ENCODE results near the gene SLC10A3. TPM values are rescaled to one million over a fixed set of nuclear protein-coding genes. Genes with fewer than 3 reads are reported as not detected.

Gene SLC10A3
- total and polyA plus RNA-seq, 7 experiments from 2014 or later, result 11.7 to 58.7 (median 20.1) TPM

GRCh38 chrX:154459832-154460231 lies 30.6 kb downstream of the SLC10A3 start:
- Histone ChIP-seq H3K4me3 (ENCODE audit: low read length) (no peak overlapping the region), H3K27me3 (ENCODE audit: control insufficient read depth in 2 of 2, insufficient read depth in 2 of 2, low read length in 2 of 2) (no peaks in the 10 kb centered on the region), H3K36me3 (ENCODE audit: control insufficient read depth in 2 of 3, insufficient read depth in 3 of 3, low read length in 3 of 3) (peaks cover 0 to 23% (median 0%) of the 10 kb centered on the region in 3 experiments), H3K9me3 (ENCODE audit: control insufficient read depth in 2 of 3, low read length in 3 of 3) (no peaks in the 10 kb centered on the region), H3K27ac (ENCODE audit: low read depth, low read length) (no peak overlapping the region), H3K4me1 (ENCODE audit: control insufficient read depth in 2 of 2, insufficient read depth in 2 of 2, low read length in 2 of 2) (peaks cover 0 to 3% of the 10 kb centered on the region in 2 donors)
- Mint-ChIP-seq H3K27me3 (no peaks in the 10 kb centered on the region), H3K4me1 (peaks cover 4 to 16% (median 9%) of the 10 kb centered on the region in 7 donors), H3K27ac (peak overlapping the region in 2 of 9 donors; percentile 38 to 63), H3K4me3 (peak overlapping the region in 8 of 10 donors; percentile 14 to 88 (median 28)), H3K9me3 (peaks cover 0 to 4% (median 0%) of the 10 kb centered on the region in 11 donors), H3K36me3 (peaks cover 0 to 2% (median 0%) of the 10 kb centered on the region in 5 donors)
- ATAC-seq (no peak), DNase-seq (no peak)
- ChIA-PET POLR2A (interaction anchor here (1.3 to 6.2 kb wide), 8 partner anchors 17 to 88 kb away, joined by 3 to 31 read pairs (median 5); partner anchors contain the start of genes ATP6AP1, IKBKG, LAGE3 and RPL10), CTCF (no interaction called here)
- intact Hi-C loops (cut with micrococcal nuclease), result loop anchor here in 1 of 2 donors (2.0 kb wide), 2 partner anchors 23 to 47 kb away; partner anchors contain the start of gene GDI1

DNA sequence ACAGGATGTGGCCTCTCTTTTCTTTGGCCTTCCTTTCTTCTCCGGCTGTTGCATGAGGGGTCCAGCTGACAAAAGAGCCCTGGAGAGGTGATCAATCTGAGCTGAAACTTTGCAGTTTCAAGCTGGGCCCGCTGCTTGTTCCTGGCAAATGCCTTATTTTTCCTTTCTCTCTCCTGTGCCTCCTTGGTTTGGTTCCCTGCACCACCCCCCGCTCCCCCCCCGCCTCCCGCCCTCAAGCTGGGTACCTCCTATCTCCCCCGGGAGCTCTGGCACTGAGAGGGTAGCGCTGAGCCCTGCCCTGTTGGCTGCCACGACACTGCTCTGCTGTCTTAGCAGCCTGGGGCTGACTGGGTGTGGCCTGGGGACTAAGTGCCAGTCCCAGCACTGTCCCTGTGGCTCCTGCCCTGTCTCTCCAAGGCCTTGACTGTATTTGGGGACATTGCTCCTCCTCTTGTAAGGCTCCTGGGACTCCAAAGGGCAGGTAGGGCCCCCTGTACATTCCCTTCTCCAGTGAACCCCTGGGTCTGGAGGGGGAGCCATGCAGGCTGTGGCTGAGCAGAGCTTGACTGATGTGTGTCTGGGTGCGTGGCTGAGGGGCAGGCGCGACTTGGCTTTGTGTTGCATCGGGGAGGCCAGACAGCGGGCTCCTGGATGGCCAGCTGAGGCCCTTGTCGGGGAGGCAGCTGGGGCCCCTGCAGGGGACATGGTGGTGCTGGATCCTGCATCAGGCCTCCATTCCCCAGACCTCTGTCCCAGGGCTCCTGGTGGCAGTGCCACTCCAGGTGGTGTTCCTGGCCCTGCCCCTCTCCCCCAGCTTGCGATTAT lies 31.3 kb downstream of the SLC10A3 start:
- peaks cover 4 to 16% (median 9%) of the 10 kb centered on the region in 7 donors for H3K4me1 Mint-ChIP-seq
- ChIA-PET CTCF (no interaction called here), POLR2A (interaction anchor here (0.7 to 6.2 kb wide), 11 partner anchors 18 to 89 kb away, joined by 3 to 31 read pairs (median 4); partner anchors contain the start of genes ATP6AP1, FAM3A, IKBKG and LAGE3)
- DNase-seq (no peak), ATAC-seq (no peak)
- H3K27ac Mint-ChIP-seq, result peak overlapping the region in 7 of 9 donors; percentile 36 to 71 (median 56)
- peaks cover 0 to 17% (median 0%) of the 10 kb centered on the region in 3 experiments for H3K36me3 ChIP-seq (ENCODE audit: control insufficient read depth in 2 of 3, insufficient read depth in 3 of 3, low read length in 3 of 3)
- peak overlapping the region; percentile 71 to 88 (median 80) for H3K4me3 Mint-ChIP-seq
- H3K36me3 Mint-ChIP-seq, result peaks cover 0 to 7% (median 0%) of the 10 kb centered on the region in 5 donors
- peaks cover 0 to 3% of the 10 kb centered on the region in 2 donors for H3K4me1 ChIP-seq (ENCODE audit: control insufficient read depth in 2 of 2, insufficient read depth in 2 of 2, low read length in 2 of 2)
- H3K9me3 ChIP-seq (ENCODE audit: control insufficient read depth in 2 of 3, low read length in 3 of 3), result no peaks in the 10 kb centered on the region
- intact Hi-C loops (cut with micrococcal nuclease), result loop anchor here in 1 of 2 donors (1.0 to 2.0 kb wide), 3 partner anchors 20 to 46 kb away; partner anchors contain the start of genes GDI1 and LAGE3
- H3K4me3 ChIP-seq (ENCODE audit: low read length), result peak overlapping the region; percentile 44
- peak overlapping the region; percentile 70 for H3K27ac ChIP-seq (ENCODE audit: low read depth, low read length)
- H3K27me3 ChIP-seq (ENCODE audit: control insufficient read depth in 2 of 2, insufficient read depth in 2 of 2, low read length in 2 of 2), result no peaks in the 10 kb centered on the region
- H3K9me3 Mint-ChIP-seq, result peaks cover 0 to 4% (median 0%) of the 10 kb centered on the region in 11 donors
- no peaks in the 10 kb centered on the region for H3K27me3 Mint-ChIP-seq

GRCh38 chrX:154458116-154458953 lies 32.1 kb downstream of the SLC10A3 start, which contains the start of gene PLXNA3:
Gene PLXNA3, plus strand, starts transcription at chrX:154458281. Its CDS starts 1,903 bp downstream, at chrX:154460184.
- peaks cover 4 to 16% (median 9%) of the 10 kb centered on the region in 7 donors for H3K4me1 Mint-ChIP-seq
- ATAC-seq (peak; percentile 90), DNase-seq (peak; percentile 40 to 74 (median 68))
- H3K4me3 ChIP-seq (ENCODE audit: low read length), result peak within 1 kb of the TSS; percentile 45
- CTCF ChIA-PET, result no interaction called here
- peaks cover 0 to 3% of the 10 kb centered on the region in 2 donors for H3K4me1 ChIP-seq (ENCODE audit: control insufficient read depth in 2 of 2, insufficient read depth in 2 of 2, low read length in 2 of 2)
- peaks cover 0 to 4% (median 0%) of the 10 kb centered on the region in 11 donors for H3K9me3 Mint-ChIP-seq
- H3K27ac ChIP-seq (ENCODE audit: low read depth, low read length), result peak within 1 kb of the TSS; percentile 70
- no peaks in the 10 kb centered on the region for H3K27me3 Mint-ChIP-seq
- POLR2A ChIA-PET, result interaction anchor here (0.7 to 6.2 kb wide), 11 partner anchors 19 to 69 kb away, joined by 3 to 31 read pairs (median 4); partner anchors contain the start of genes ATP6AP1, FAM3A, LAGE3 and RPL10
- H3K36me3 Mint-ChIP-seq, result peaks cover 0 to 7% (median 0%) of the 10 kb centered on the region in 5 donors
- peaks cover 0 to 11% (median 0%) of the 10 kb centered on the region in 3 experiments for H3K36me3 ChIP-seq (ENCODE audit: control insufficient read depth in 2 of 3, insufficient read depth in 3 of 3, low read length in 3 of 3)
- intact Hi-C loops (cut with micrococcal nuclease), result loop anchor here in 1 of 2 donors (1.0 to 2.0 kb wide), 3 partner anchors 21 to 46 kb away; partner anchors contain the start of genes GDI1 and LAGE3
- H3K27me3 ChIP-seq (ENCODE audit: control insufficient read depth in 2 of 2, insufficient read depth in 2 of 2, low read length in 2 of 2), result no peaks in the 10 kb centered on the region
- peak within 1 kb of the TSS; percentile 79 to 97 (median 94) for H3K4me3 Mint-ChIP-seq
- peak within 1 kb of the TSS; percentile 86 to 98 (median 94) for H3K27ac Mint-ChIP-seq
- H3K9me3 ChIP-seq (ENCODE audit: control insufficient read depth in 2 of 3, low read length in 3 of 3), result no peaks in the 10 kb centered on the region

- POLR2A ChIA-PET, result interaction anchor here (0.7 to 6.2 kb wide), 9 partner anchors 15 to 69 kb away, joined by 3 to 31 read pairs (median 5); partner anchors contain the start of genes FAM3A, LAGE3, SLC10A3 and TAFAZZIN
- Histone ChIP-seq H3K4me3 (ENCODE audit: low read length) (peak overlapping the region; percentile 45), H3K36me3 (ENCODE audit: control insufficient read depth in 2 of 3, insufficient read depth in 3 of 3, low read length in 3 of 3) (peaks cover 0 to 7% (median 0%) of the 10 kb centered on the region in 3 experiments), H3K27me3 (ENCODE audit: control insufficient read depth in 2 of 2, insufficient read depth in 2 of 2, low read length in 2 of 2) (no peaks in the 10 kb centered on the region), H3K27ac (ENCODE audit: low read depth, low read length) (peak overlapping the region; percentile 70), H3K4me1 (ENCODE audit: control insufficient read depth in 2 of 2, insufficient read depth in 2 of 2, low read length in 2 of 2) (peaks cover 0 to 3% of the 10 kb centered on the region in 2 donors), H3K9me3 (ENCODE audit: control insufficient read depth in 2 of 3, low read length in 3 of 3) (no peaks in the 10 kb centered on the region)
- Mint-ChIP-seq H3K4me3 (peak overlapping the region; percentile 79 to 97 (median 94)), H3K27me3 (no peaks in the 10 kb centered on the region), H3K9me3 (peaks cover 0 to 4% (median 0%) of the 10 kb centered on the region in 11 donors), H3K27ac (peak overlapping the region; percentile 86 to 98 (median 94)), H3K36me3 (peaks cover 0 to 8% (median 0%) of the 10 kb centered on the region in 5 donors), H3K4me1 (peaks cover 4 to 16% (median 9%) of the 10 kb centered on the region in 7 donors)
- intact Hi-C loops (cut with micrococcal nuclease), result loop anchor here (1.0 to 2.0 kb wide), 7 partner anchors 13 to 45 kb away; partner anchors contain the start of genes LAGE3 (in 2 of the 2), FAM50A (in 1 of the 2), GDI1 (in 1 of the 2) and SLC10A3 (in 1 of the 2)
- ATAC-seq, result peak; percentile 83
- CTCF ChIA-PET, result no interaction called here
- DNase-seq, result peak in 7 of 9 donors; percentile 46 to 71 (median 65)
Observed at GRCh38 chrX:154457491-154458115, 32.8 kb downstream of the SLC10A3 start.

- no peak for ATAC-seq
- Histone ChIP-seq H3K27me3 (ENCODE audit: control insufficient read depth in 2 of 2, insufficient read depth in 2 of 2, low read length in 2 of 2) (no peaks in the 10 kb centered on the region), H3K9me3 (ENCODE audit: control insufficient read depth in 2 of 3, low read length in 3 of 3) (no peaks in the 10 kb centered on the region), H3K4me3 (ENCODE audit: low read length) (no peak overlapping the region), H3K36me3 (ENCODE audit: control insufficient read depth in 2 of 3, insufficient read depth in 3 of 3, low read length in 3 of 3) (peaks cover 0 to 33% (median 0%) of the 10 kb centered on the region in 3 experiments), H3K27ac (ENCODE audit: low read depth, low read length) (no peak overlapping the region), H3K4me1 (ENCODE audit: control insufficient read depth in 2 of 2, insufficient read depth in 2 of 2, low read length in 2 of 2) (no peaks in the 10 kb centered on the region)
- H3K4me3 Mint-ChIP-seq, result peak overlapping the region in 1 of 10 donors; percentile 12
- intact Hi-C loops (cut with micrococcal nuclease), result no loop called here
- DNase-seq, result no peak
- CTCF ChIA-PET, result no interaction called here
- peaks cover 0 to 6% (median 0%) of the 10 kb centered on the region in 5 donors for H3K36me3 Mint-ChIP-seq
- H3K4me1 Mint-ChIP-seq, result peaks cover 4 to 9% (median 5%) of the 10 kb centered on the region in 7 donors
- H3K27ac Mint-ChIP-seq, result no peak overlapping the region
- peaks cover 0 to 6% (median 0%) of the 10 kb centered on the region in 11 donors for H3K9me3 Mint-ChIP-seq
- POLR2A ChIA-PET, result no interaction called here
- H3K27me3 Mint-ChIP-seq, result no peaks in the 10 kb centered on the region
Observed at GRCh38 chrX:154452823-154453222, 37.6 kb downstream of the SLC10A3 start.
